Measurements from ENCODE around the gene SLC11A2.

- TF ChIP-seq CTCF (IDR thresholded peaks at IDR 0.05) (no peak), POLR2A (IDR thresholded peaks at IDR 0.05) (no peak), POLR2AphosphoS5 (IDR thresholded peaks at IDR 0.05) (no peak)
These were observed 4.5 kb downstream of the SLC11A2 start for GRCh38 chr12:51021694-51022093.

Measured in breast epithelium (tissue), 3 donors.